Stimulated activated naive CD8-positive, alpha-beta T cell treated with anti-CD3 and anti-CD28 coated beads, Interleukin-15, Interleukin-2, amounts not matched to agents 100 U/mL and 50 U/mL, for 24 hours (primary cell): ENCODE data around the gene FHAD1.

Experiments
- ATAC-seq: fragments of 150-1000 bp; cut with Tn5 transposase; one replicate; pipeline ENCODE4 v1.10.0; 2021
- DNase-seq: peaks from one replicate; pipeline ENCODE4 v3.0.0; 2021

Gene FHAD1

DNA sequence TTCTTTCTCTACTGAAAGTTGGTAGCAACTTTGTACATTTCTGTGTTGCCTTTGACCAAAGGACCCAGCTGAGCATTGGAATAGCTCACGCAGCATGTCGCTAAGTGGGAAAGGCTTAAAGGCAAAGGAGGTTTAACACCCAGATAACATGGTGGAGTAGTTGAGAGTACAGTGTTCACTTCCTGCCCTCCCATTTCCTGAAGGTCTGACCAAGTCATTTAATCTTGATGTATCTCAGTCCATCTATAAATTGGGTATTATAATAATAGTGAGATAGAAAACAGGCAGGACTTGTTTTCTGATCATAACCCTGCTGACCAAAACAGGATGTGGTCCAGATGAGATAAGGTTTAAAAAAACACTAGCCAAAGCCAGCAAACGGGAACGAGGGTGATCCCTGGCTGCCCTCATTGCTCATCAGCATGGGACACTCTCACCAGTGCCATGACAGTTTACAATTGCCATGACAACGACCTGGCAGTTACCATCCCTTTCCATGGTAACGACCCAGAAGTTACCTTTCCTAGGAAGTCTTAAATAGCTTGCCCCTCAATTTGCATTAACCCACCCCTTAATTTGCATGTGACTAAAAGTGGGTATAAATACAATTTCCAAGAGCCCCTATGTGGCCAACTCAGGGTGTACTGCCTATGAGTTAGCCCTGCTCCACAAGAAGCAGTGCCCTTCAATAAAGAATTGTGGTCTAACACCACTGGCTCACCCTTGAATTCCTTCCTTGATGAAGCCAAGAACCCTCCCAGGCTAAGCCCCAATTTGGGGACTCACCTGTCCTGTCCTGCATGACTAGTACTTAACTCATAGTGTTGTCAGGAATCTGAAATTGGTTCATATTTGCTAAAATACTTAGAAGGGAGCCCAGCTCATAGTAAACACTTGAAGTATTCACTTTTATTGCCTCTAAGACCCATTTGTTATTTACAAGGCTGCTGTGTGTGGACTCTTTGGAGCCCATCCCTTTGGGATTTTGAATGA lies 28.4 kb upstream of the FHAD1 start:
- ATAC-seq: peak; percentile 17
- no peak for DNase-seq

DNA sequence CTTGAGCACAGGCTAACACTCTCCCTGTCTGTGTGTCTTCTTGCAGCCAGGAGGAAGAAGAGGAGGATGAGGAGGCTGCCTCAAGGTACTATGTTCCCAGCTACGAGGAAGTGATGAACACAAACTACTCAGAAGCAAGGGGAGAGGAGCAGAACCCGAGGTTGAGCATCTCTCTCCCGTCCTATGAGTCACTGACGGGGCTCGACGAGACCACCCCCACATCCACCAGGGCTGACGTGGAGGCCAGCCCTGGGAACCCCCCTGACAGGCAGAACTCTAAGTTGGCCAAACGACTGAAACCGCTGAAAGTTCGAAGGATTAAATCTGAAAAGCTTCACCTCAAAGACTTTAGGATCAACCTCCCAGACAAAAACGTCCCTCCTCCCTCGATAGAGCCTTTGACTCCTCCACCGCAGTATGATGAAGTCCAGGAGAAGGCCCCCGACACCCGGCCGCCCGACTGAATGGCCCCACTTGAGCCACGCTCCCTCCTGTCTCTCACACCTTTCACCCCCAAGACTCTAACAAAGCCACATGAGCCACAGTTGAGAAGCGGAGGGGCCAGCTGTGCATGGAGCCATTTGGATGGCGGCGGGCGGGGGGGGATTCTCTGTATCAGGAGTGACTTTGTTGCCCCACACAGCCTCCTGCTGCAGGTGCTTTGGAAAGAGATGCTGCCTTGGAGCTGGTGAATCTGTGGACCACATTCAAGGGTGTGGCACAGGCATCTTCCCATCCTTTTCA lies 27.6 kb upstream of the FHAD1 start:
- DNase-seq: peak; percentile 14
- peak; percentile 38 for ATAC-seq

DNA sequence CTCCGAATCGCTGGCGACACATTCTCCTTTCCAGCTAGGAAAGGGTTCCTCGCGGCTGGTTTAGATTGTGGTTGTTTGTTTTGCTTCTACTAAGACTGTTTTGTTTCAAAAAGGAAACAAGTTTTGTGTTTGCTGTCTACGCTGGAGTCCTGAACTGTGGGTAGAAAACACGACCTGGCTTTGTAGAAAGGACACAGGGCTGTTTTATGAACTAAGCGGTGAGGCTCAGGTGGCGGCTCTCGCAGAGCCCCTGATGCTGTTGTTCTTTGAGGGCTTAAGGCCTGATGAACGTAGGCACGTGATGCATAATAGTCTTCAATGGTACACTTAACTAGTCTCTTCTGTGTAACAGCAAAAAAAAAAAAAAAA lies 27.0 kb upstream of the FHAD1 start:
- ATAC-seq: no peak
- DNase-seq: no peak

DNA sequence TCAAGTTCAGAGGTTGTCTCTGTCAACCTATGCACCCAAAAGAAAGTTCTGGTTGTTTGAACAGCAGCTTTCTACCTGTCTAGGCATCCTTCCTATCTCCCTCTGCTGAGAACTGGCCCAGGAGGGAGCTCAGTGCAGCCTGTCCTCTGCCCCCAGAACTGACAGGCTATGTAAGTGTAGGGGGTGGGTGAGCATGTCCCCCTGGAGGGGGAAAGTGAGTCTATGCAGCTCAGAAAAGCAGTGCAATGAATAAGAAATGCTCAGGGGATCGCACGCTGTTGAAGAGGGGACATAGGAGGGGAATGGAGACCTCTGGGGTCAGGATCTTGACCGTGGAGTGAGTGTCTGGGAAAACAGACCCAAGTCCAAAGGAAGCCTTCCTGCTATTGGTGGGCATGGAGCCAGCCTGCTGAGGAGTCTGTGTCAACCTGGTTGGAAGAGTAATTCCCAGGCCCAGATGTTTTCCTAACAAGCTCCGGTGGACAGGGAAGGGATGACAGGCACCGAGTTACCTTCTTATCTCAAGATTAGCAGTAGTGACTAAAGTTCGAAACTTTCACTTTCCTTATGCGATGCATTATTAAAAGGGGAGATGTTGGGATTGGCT lies 26.1 kb upstream of the FHAD1 start:
- DNase-seq: no peak
- no peak for ATAC-seq

DNA sequence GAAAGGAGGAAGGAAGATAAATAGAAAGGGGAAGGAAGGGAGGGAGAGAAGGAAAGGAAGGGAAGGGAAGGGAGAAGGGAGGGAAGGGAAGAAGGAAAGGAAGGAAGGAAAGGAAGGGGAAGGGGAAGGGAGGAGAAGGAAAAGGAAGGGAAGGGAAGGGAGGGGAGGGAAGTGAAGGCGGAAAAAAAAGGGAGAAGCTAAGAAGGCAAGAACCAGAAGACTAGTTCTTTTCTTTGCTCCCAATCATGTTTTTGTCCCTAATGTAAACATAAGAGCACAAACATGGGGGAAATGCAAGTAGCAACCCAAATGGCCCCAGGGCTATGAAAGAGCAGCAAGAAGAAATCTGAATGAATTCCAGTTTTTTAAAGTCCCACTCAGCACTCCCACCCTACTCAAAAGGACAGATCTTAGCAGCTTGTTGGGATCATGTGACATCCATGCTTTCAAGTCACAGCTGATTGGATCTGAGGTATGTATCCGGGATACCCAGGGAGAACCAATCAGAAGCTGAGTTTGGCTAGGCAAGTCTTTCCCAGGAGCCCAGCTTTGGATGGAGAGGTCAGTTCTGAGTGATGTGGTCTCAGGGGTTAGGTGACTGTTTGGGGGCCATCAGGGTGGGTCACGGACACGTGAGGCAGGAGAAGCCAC lies 24.2 kb upstream of the FHAD1 start:
- no peak for DNase-seq
- no peak for ATAC-seq

DNA sequence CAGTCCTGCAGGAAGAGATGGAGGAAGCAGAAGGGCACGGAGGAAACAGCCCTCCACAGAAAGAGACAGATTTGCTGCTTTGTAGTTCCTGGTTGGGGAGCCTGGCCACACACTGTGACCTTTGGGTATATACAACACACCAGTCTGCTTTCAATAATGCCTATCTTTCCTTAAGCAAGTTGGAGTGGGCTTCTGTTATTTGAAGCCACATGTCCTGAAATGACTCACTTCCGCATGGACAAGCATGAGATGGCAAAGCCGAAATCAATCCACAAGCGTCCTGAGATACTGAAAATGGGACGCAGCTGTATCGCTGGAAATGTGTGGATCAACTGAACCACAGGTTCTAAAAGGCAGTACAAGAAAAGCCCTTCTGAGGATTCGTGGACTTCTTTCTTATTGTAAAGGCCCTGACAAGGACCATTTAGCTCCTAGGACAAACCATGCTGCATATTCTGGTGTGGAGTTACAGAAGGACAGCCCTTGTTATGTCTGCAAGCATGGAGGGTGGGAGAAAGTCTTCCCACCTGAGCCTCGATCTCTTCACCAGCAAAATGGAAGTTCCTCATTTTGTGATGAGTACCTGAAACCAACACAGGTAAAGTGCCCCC lies 22.7 kb upstream of the FHAD1 start:
- ATAC-seq: no peak
- no peak for DNase-seq

DNA sequence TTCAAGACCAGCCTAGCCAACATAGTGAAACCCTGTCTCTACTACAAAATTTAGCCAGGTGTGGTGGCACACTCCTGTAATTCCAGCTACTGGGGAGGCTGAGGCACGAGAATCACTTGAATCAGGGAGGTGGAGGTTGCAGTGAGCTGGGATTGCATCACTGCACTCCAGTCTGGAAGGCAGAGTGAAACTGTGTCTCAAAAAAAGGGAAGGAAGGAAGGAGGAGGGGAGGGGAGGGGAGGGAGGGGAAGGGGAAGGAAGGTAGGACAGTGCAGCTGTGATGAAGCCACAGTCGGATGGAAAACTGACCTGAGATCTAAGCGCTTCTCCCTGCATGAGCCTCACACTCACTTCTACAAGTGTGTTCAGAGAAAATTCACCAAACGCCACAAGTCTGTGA lies 22.0 kb upstream of the FHAD1 start:
- ATAC-seq: no peak
- no peak for DNase-seq

DNA sequence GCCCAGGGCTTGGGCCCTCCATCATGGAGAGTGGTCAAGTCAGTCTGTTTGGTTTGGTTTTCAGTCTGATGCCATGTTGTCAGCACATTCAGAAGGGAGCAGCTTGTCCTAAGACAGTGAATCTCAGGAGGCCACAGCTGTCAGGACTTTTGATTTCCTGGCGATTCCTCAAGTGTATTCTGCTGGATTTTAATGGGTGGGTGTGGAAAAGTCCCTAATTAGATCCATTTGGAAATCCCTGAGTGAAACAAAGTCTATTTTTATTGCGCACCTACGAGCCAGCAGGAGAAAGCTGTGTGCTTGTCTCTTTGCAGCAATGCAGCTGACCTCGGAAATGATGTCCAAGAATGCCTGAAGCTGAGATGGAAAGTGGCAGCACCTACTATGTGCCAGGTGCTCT lies 21.6 kb upstream of the FHAD1 start:
- no peak for ATAC-seq
- DNase-seq: no peak

DNA sequence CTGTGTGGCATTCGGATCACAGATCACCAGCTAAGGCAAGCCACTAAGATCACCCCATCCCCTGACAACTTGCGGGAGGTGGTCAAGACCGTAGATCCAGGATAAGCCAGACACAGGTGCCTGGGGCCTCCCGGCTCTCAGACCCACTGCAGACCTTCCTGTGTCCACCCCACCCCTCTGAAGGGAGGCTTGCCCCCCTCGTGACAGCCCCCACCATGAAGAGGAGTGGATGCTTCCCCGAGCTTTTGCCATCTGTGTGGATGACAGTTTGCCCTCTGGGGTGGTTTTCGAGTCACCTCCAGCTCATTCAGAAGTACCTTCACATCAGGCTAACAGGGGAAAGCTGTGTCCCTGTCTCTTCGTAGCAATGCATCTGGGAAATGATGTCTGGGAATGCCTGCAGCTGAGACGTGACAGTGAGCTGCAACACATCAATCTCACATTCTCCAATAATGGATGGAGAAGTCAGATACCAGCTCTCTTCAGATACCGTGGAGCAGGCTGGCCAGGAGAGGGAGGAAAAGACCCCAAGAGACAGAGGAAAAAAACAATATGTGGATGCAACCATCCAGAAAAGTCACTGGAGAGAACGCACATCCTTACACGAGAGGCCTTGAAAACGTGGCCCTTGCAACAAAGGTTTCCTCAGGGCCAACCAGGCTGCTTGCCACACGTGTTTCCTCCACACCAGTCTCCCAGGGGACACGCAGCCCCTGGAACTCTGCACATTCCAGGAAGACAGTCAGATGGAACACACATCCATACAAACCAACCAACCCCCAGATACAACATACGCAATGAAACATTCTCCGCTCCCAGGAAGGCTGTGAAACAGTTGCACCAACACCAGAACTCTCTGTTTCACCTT lies 20.4 kb upstream of the FHAD1 start:
- DNase-seq: no peak
- no peak for ATAC-seq

DNA sequence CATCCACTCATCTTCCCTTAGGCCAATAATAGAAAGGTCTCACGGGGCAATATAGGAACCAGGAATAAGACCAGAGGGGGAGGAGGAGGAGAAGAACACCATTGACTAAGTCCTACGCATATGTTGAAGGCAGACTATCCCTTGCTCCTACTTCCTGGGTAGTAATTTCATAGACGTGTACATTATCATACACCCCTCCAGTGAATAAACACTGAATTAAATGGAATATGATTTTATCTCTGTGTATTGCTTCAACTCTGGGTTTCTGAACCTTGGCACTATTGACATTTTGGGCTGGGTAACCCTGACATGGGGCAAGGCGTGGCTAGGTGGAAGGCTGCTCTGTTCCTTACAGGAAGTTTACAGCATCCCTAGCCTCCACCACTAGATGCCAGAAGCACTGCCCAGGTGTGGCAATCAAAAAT lies 17.3 kb upstream of the FHAD1 start:
- no peak for DNase-seq

DNA sequence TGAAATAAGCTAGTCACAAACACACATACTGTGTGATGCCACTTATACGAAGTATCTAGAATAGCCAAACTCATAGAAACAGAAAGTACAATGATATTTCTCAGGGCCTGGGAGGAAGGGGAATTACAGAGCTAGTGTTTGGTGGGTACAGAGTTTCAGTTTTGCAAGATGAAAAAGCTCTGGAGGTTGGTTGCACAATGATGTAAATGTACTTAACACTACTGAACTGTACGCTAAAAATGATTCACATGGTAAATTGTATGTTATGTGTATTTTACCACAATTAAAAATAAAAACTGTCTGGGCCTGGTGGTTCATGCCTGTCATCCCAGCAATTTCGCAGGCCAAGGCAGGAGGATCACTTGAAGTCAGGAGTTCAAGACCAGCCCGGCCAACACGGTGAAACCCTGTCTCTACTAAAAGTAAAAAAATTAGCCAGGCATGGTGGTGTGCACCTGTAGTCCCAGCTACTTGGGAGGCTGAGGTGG lies 15.3 kb upstream of the FHAD1 start:
- peak; percentile 97 for ATAC-seq

More for the DNA sequence above, 17.3 kb upstream of the FHAD1 start:
- no peak for ATAC-seq

DNA sequence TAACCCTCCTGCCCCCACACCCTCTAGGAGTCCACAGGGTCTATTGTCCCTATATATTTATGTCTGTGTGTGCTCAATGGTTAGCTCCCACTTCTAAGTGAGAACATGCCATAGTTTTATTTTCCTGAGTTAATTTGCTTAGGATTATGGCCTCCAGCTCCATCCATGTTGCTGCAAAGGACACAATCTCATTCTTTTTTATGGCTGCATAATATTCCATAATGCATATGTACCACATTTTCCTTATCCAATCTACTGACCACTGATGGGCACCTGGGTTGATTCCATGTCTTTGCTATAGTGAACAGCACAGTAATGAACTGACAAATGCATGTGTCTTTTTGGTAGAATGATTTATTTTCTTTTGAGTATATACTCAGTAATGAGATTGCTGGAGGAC lies 13.3 kb upstream of the FHAD1 start:
- no peak for ATAC-seq
- DNase-seq: no peak

More for the DNA sequence above, 15.3 kb upstream of the FHAD1 start:
- DNase-seq: no peak

DNA sequence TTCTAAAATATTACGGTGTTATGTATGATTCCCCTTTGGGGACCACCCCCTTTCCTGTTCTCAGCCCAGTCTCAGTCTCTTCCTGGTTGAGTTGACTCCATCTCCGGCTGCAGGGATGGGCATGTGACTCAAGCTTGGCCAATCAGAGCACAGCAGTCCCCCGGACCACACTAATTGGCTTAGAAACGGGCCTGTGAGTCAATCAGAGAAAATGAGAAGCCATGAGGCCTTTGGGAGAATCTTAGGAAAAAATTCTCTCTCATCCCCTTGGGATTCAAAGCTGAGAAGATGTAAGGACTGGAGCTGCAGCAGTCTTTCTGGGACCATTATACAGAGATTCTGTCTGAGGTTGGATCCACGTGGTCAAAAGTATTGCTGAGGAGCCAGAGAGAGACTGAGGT lies 10.7 kb upstream of the FHAD1 start:
- DNase-seq: no peak
- ATAC-seq: no peak

DNA sequence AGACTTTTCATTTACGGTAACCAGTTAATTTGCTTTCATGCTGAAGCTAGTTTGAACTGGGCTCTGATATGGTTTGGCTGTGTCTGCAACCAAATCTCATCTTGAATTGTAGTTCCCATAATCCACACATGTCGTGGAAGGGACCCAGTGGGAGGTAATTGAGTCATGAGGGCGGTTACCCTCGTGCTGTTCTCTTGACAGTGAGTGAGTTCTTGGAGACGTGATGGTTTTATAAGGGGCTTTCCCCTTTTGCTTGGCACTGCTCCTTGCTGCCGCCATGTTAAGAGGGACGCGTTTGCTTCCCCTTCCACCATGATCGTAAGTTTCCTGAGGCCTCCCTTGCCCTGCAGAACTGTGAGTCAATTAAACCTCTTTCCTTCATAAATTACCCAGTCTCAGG lies 10.3 kb upstream of the FHAD1 start:
- no peak for DNase-seq
- no peak for ATAC-seq

DNA sequence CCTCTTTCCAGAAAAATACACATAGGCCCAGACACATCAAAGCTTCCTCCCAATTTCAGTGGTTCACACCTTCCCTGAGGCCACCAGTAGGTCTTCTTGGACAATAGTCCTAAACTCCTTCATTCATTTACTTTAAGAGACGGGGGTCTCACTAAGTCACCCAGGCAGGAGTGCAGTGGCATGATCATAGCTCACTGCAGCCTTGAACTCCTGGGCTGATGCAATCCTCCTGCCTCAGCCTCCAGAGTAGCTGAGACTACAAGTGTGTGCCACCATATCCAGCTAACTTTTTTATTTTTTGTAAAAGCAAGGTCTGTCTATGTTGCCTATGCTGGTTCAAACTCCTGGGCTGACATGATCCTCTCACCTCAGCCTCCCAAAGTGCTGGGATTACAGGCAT lies 8.2 kb upstream of the FHAD1 start:
- DNase-seq (no peak), ATAC-seq (no peak)

DNA sequence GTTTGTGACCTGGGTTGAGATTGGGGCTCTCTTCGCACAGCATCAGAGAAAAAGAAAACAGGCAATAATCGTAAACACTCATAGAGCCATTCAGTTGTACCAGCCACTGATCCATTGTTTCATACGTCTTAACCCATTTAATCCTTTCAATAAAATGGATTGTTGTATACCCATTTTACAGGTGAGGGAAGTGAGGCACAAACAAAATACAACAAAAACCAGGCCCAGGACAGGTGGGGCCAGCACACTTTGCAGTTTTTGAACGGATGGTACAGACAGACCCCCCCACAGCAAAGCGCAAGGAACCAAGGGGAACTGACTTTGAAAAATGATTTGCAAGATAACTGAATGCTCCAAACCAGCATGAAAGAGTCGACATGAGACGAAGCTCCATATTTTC lies 4.3 kb upstream of the FHAD1 start:
- no peak for ATAC-seq
- no peak for DNase-seq

DNA sequence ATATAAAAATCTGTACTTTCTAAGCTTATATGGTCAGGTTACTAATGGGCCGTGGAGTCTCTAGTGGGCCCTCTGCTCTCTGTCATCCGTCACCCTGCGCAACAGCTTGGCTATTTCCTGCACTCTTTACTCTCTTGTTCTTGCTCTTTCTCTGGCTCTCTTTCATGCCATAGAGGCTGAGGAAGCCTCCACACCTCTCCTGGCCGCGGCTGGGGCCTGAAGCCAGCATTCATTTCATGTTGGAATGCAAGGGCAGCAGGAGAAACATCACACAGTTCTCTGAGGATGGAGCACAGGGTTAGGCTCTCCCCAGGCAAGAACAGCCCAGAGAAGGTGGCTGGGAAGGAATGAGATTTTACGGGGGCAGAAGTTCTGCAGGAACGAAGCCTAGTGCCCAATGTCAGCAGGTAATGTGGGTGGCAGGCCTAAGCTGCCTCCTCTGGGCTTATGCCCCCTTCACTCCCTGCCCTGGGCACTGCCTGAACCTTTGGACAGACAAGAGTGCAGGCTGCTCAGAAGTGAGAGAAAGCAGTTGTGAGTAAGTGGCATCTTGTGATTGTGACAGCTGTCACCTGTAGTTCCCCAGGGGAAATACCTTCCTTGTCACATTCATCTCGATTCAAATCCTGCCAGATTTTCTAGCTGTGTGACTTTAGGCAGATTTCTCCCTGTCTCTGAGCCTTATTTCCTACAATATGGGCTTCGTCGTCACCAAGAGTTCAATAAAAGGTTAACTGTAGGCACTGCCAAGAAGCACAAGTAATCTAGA lies 3.6 kb upstream of the FHAD1 start:
- ATAC-seq: peak; percentile 62
- no peak for DNase-seq

DNA sequence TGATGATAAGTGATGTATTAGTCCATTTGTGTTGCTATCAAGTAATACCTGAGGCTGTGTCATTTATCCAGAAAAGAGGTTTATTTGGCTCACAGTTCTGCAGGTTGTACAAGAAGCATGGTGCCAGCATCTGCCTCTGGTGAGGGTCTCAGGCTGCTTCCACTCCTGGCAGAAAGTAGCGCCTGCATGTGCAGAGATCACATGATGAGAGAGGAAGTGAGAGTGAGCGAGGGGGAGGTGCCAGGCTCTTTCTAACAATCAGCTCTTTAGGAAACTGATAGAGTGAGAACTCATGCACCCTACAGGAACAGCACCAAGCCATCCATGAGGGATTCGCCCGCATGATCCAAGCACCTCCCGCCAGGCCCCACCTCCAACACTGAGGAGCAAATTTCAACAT lies 2.2 kb upstream of the FHAD1 start:
- ATAC-seq (no peak), DNase-seq (no peak)

DNA sequence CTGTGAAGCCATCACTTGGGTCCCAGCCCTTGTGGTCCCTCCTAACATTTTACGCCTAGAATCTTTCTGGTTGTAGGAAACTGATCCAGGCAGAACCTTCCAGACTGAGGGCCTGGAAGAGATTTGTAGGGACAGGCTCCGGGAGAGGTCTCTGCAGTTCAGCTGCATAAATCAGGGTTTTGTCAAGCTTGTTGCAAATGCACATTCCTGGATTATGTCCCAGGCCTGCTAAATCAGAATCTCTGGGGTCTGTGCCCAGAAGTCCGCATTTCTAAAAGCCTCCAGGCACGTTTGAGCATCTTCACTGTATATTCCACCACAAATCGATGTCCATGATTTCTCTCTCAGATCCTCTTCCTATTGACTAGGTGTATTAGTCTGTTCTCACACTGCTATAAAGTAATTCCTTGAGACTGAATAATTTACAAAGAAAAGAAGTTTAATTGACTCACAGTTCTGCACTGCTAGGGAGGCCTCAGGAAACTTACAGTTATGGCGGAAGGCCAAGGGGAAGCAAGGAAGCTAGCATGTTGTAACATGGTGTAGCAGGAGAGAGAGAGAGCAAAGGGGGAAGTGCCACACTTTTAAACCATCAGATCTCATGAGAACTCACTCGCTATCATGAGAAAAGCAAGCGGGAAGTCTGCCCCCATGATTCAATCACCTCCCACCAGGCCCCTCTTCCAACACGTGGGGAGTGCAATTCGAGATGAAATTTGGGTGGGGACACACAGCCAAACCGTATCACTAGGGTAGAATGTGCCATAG lies 1.2 kb upstream of the FHAD1 start:
- ATAC-seq (no peak), DNase-seq (no peak)
